ENCODE data around the gene INSYN1. TPM values are rescaled to one million over a fixed set of nuclear protein-coding genes. Genes with fewer than 3 reads are reported as not detected.

Gene INSYN1
- total and polyA plus RNA-seq, 10 of the 15 experiments (the other 5 are each of a cell fraction or from before 2014, with no cell fraction given), result not detected

DNA sequence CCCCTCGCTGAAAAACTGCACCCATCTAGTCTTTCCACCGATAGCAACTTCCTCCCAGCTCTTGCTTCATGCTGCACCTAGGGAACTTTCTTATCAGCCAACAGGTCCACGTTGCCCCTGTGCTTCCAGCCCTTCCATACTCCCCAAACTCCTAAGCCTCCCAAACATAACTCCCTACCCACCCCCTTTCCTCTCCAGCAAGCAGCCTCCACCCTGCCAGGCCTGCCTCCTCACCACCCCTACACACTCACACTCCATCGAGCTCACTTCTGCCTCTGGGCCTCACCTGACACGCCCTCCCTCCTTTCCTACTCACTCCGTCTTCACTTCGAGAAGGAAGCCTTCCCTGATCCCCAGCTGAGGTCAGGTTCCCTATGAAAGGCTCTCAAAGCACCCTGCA lies 8.1 kb downstream of the INSYN1 start:
- 7% methylated on average over 7 of the region's 7 CpGs for WGBS (ENCODE audit: insufficient coverage, insufficient replicate concordance, low lambda C conversion rate, missing lambda C conversion rate)
- ChIA-PET SMC1A (ENCODE audit: uncharacterized antibody, unreplicated experiment) (no interaction called here), CTCF (no interaction called here), RAD21 (ENCODE audit: unreplicated experiment) (no interaction called here), POLR2A (no interaction called here)
- no peaks in the 10 kb centered on the region for H3K9me3 ChIP-seq (replicated peaks; ENCODE audit: control insufficient read depth, insufficient read depth, low read length)
- in situ Hi-C loops (cut with MboI), result no loop called here
- DNase-seq (ENCODE audit: low read depth, low spot score), result no peak
- H3K9ac ChIP-seq (ENCODE audit: control insufficient read depth, insufficient read depth, low read length), result no peak overlapping the region
- TF ChIP-seq HDAC2 (IDR thresholded peaks at IDR 0.05) (no peak), WRNIP1 (IDR thresholded peaks at IDR 0.05; ENCODE audit: borderline replicate concordance, low read depth, low read length) (no peak)
- TF ChIP-seq, protein P1, sequence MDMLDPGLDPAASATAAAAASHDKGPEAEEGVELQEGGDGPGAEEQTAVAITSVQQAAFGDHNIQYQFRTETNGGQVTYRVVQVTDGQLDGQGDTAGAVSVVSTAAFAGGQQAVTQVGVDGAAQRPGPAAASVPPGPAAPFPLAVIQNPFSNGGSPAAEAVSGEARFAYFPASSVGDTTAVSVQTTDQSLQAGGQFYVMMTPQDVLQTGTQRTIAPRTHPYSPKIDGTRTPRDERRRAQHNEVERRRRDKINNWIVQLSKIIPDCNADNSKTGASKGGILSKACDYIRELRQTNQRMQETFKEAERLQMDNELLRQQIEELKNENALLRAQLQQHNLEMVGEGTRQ (IDR thresholded peaks at IDR 0.05; ENCODE audit: borderline replicate concordance, low read depth, low read length), result no peak
- intact Hi-C loops (cut with micrococcal nuclease; ENCODE audit: unreplicated experiment), result no loop called here
- BruUV-seq (replicated peaks), result no TSS peak
- H2AFZ ChIP-seq (ENCODE audit: control insufficient read depth, low read depth, low read length), result no peak overlapping the region
- no peaks in the 10 kb centered on the region for H3K79me2 ChIP-seq (ENCODE audit: control insufficient read depth, insufficient read depth, low read length)
- peaks cover 0 to 5% of the 10 kb centered on the region in 2 experiments; a peak in 3 of 4 replicates for H3K27me3 ChIP-seq (replicated peaks in 1 of 2; ENCODE audit: control insufficient read depth in 2 of 2, insufficient read depth in 2 of 2, low read length in 1 of 2)
- no peaks in the 10 kb centered on the region for H4K20me1 ChIP-seq (ENCODE audit: control insufficient read depth, insufficient read depth)
- no peaks in the 10 kb centered on the region for H3K36me3 ChIP-seq (ENCODE audit: control insufficient read depth in 2 of 2, insufficient read depth in 2 of 2, low read length in 1 of 2)
- no peaks in the 10 kb centered on the region for H3K4me1 ChIP-seq (ENCODE audit: control insufficient read depth, insufficient read depth, low read length)
- H3K4me3 ChIP-seq, result no peak overlapping the region
- H3K4me2 ChIP-seq (ENCODE audit: control insufficient read depth, insufficient read depth), result no peak overlapping the region
- ATAC-seq, result no peak
- FAIRE-seq, result no peak
- H3K27ac ChIP-seq (ENCODE audit: control insufficient read depth, insufficient read depth), result no peak overlapping the region

- H4K20me1 ChIP-seq (ENCODE audit: control insufficient read depth, insufficient read depth), result no peaks in the 10 kb centered on the region
- TF ChIP-seq, protein P2, sequence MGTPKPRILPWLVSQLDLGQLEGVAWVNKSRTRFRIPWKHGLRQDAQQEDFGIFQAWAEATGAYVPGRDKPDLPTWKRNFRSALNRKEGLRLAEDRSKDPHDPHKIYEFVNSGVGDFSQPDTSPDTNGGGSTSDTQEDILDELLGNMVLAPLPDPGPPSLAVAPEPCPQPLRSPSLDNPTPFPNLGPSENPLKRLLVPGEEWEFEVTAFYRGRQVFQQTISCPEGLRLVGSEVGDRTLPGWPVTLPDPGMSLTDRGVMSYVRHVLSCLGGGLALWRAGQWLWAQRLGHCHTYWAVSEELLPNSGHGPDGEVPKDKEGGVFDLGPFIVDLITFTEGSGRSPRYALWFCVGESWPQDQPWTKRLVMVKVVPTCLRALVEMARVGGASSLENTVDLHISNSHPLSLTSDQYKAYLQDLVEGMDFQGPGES (IDR thresholded peaks at IDR 0.05), result no peak
- no peak for TF ChIP-seq NFIC (IDR thresholded peaks at IDR 0.05; ENCODE audit: low read depth, low read length)
- TF ChIP-seq RCOR1 (conservative IDR thresholded peaks at IDR 0.05; ENCODE audit: low read depth, low read length), result no peak
- no peak for TF ChIP-seq TBL1XR1 (IDR thresholded peaks at IDR 0.05; ENCODE audit: low read depth, low read length)
- TF ChIP-seq SUPT20H (IDR thresholded peaks at IDR 0.05; ENCODE audit: borderline replicate concordance, control insufficient read depth, low read depth, low read length), result no peak
- no peak for TF ChIP-seq WRNIP1 (IDR thresholded peaks at IDR 0.05; ENCODE audit: borderline replicate concordance, low read depth, low read length)
- TF ChIP-seq PRDM15 (CRISPR knock-in tag; IDR thresholded peaks at IDR 0.05), result no peak
- no peak for TF ChIP-seq YY1 (IDR thresholded peaks at IDR 0.05; ENCODE audit: low read depth, low read length)
- TF ChIP-seq HDAC2 (IDR thresholded peaks at IDR 0.05), result no peak
- TF ChIP-seq CBX5 (IDR thresholded peaks at IDR 0.05; ENCODE audit: low read depth), result no peak
Measured at GRCh38 chr15:73744293-73744692, 8.9 kb downstream of the INSYN1 start.

More at GRCh38 chr15:73744293-73744692, 8.9 kb downstream of the INSYN1 start:
- intact Hi-C loops (cut with micrococcal nuclease; ENCODE audit: unreplicated experiment) (no loop called here), in situ Hi-C loops (cut with MboI) (no loop called here)
- no peaks in the 10 kb centered on the region for H3K79me2 ChIP-seq (ENCODE audit: control insufficient read depth, insufficient read depth, low read length)
- no peak overlapping the region for H3K27ac ChIP-seq (ENCODE audit: control insufficient read depth, insufficient read depth)
- ATAC-seq, result no peak
- no peak overlapping the region for H3K9ac ChIP-seq (ENCODE audit: control insufficient read depth, insufficient read depth, low read length)
- no peaks in the 10 kb centered on the region for H3K36me3 ChIP-seq (ENCODE audit: control insufficient read depth in 2 of 2, insufficient read depth in 2 of 2, low read length in 1 of 2)
- BruUV-seq (replicated peaks), result no TSS peak
- no peaks in the 10 kb centered on the region for H3K9me3 ChIP-seq (replicated peaks; ENCODE audit: control insufficient read depth, insufficient read depth, low read length)
- H3K4me1 ChIP-seq (ENCODE audit: control insufficient read depth, insufficient read depth, low read length), result no peaks in the 10 kb centered on the region
- H3K4me3 ChIP-seq, result no peak overlapping the region
- DNase-seq (ENCODE audit: low read depth, low spot score), result no peak
- H3K27me3 ChIP-seq (replicated peaks in 1 of 2; ENCODE audit: control insufficient read depth in 2 of 2, insufficient read depth in 2 of 2, low read length in 1 of 2), result peaks cover 0 to 3% of the 10 kb centered on the region in 2 experiments; a peak in 3 of 4 replicates
- ChIA-PET RAD21 (ENCODE audit: unreplicated experiment) (no interaction called here), SMC1A (ENCODE audit: uncharacterized antibody, unreplicated experiment) (no interaction called here), CTCF (no interaction called here), POLR2A (no interaction called here)
- FAIRE-seq, result no peak
- no peak overlapping the region for H3K4me2 ChIP-seq (ENCODE audit: control insufficient read depth, insufficient read depth)
- no peak overlapping the region for H2AFZ ChIP-seq (ENCODE audit: control insufficient read depth, low read depth, low read length)
- WGBS (ENCODE audit: insufficient coverage, insufficient replicate concordance, low lambda C conversion rate, missing lambda C conversion rate), result 0% methylated on average over 1 of the region's 1 CpG

Data from GM12878 (cell line).